Adipocyte (in vitro differentiated cells): ENCODE measurements around the gene MROH2A.

ENCODE experiments used
- DNase-seq: peaks from one replicate; pipeline ENCODE4 v3.0.0-alpha.2; 2015; ENCODE audit warnings: low read depth
- H3K27me3 ChIP-seq: replicated peaks from 2 replicates; pipeline ENCODE4 v1.7.0; 2013; ENCODE audit warnings: mild to moderate bottlenecking, low read length, moderate library complexity; ENCODE audit not compliant: control insufficient read depth, insufficient read depth
- H3K36me3 ChIP-seq: 2 replicates; pipeline ENCODE4 v1.7.0; 2013; ENCODE audit warnings: low read length, mild to moderate bottlenecking, moderate library complexity; ENCODE audit not compliant: control insufficient read depth, insufficient read depth, severe bottlenecking
- H3K4me1 ChIP-seq: 2 replicates; pipeline ENCODE4 v1.7.0; 2013; ENCODE audit warnings: mild to moderate bottlenecking, low read length, moderate library complexity; ENCODE audit not compliant: control insufficient read depth, insufficient read depth
- H3K4me3 ChIP-seq: 2 replicates; pipeline ENCODE4 v1.7.0; 2013; ENCODE audit warnings: mild to moderate bottlenecking, low read length, moderate library complexity
- H3K9ac ChIP-seq: 2 replicates; pipeline ENCODE4 v1.7.0; 2013; ENCODE audit warnings: mild to moderate bottlenecking, low read length, moderate library complexity
- H3K9me3 ChIP-seq: 2 replicates; pipeline ENCODE4 v1.7.0; 2013; ENCODE audit warnings: mild to moderate bottlenecking, low read length, moderate library complexity; ENCODE audit not compliant: control insufficient read depth

The MROH2A gene

DNA sequence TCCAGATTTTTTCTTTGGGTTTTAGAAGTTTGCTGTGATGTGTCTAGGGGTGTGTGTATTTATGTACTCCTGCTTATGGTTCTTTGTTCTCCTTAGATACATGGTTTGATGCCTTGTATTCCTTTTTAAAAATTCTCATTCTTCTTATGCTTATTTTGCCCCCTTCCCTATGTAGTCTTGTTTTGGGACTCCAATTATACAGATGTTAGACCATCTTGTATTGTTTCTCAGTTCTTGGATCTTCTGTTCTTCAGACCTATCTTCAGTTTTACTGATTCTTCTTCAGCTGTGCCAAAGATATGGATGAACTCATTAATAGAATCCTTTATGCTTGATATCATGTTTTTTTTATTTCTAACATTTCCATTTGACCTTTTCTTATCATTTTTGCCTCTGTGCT, 104.2 kb downstream of the MROH2A start:
- Histone ChIP-seq H3K9ac (no peak overlapping the region), H3K4me3 (no peak overlapping the region), H3K4me1 (no peaks in the 10 kb centered on the region), H3K9me3 (peaks cover 39% of the 10 kb centered on the region), H3K36me3 (no peaks in the 10 kb centered on the region), H3K27me3 (no peaks in the 10 kb centered on the region)
- peak; percentile 1 for DNase-seq
